Measurements from ENCODE around the gene PDE4B. TPM values are rescaled to one million over a fixed set of nuclear protein-coding genes. Genes with fewer than 3 reads are reported as not detected.
"Not testable (repeated sequence)": the region's sequence is repeated elsewhere in the genome, so short reads cannot be mapped to it uniquely, and the experiment has no call there.

PDE4B gene
- total RNA-seq, 2 donors from 2014 or later, result 1.6 to 12.2 TPM

DNA sequence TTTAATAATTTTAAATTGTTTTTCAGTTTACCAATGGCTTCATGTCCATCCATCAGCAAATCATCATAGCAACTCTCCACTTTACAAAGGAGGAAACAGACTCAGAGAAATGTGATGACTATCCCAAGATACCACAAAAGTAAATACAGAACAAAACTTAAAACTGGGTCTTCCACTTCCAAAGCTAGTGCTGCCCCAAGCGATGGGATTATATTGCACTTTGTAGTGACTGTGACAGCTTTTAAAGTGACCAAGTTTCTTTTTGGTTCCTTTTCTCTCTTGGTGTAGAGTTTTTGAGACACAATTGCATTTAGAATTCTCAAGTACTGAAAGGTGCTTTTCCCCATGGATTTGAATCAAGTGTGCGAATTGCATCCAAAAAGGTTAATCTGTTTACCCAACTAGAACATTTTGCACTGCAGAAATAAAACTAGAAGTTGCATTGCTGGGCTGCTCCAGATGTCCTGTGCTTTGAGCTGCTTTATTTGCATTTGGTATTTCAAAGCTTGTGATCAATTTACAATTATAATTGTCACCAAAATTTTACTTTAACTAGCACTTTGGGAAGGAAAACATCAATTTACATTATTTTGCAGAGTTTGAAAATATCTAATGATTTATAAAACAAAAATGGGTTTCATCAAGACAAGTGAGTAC is 320.2 kb downstream of the PDE4B start:
- intact Hi-C loops (cut with DNase I), result no loop called here
- WGBS, 2 donors, result 52 to 68% methylated on average over 2 of the region's 2 CpGs

DNA sequence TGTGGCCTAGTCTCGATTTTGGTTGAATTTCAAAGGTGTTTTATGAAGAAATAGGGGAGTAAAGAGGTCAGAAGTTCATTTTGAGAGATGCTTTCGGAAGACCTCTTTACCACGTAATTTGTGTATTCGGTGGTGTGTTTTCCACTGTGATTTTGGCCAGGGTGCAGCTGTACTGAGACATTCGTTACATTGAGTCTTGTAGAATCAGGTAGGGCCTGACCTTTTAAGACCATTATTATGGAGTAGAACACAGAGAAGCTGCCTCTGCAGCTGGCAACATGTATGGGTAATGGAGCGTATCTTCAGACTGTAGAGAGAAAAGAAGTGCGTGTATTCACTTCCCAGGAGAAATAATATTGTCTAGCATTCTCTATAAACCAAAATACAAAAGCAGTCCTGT is 326.5 kb downstream of the PDE4B start:
- H3K27me3 ChIP-seq, result no peaks in the 10 kb centered on the region
- no peak overlapping the region for H3K27ac ChIP-seq
- no peaks in the 10 kb centered on the region for H3K36me3 ChIP-seq (replicated peaks in 1 of 2; ENCODE audit: insufficient read depth in 1 of 2, low read depth in 2 of 2)
- no peak overlapping the region for H3K4me3 ChIP-seq
- 79 to 84% methylated on average over 7 of the region's 7 CpGs for WGBS, 2 donors
- no peak for DNase-seq
- no peak for ATAC-seq
- TF ChIP-seq, protein P1, sequence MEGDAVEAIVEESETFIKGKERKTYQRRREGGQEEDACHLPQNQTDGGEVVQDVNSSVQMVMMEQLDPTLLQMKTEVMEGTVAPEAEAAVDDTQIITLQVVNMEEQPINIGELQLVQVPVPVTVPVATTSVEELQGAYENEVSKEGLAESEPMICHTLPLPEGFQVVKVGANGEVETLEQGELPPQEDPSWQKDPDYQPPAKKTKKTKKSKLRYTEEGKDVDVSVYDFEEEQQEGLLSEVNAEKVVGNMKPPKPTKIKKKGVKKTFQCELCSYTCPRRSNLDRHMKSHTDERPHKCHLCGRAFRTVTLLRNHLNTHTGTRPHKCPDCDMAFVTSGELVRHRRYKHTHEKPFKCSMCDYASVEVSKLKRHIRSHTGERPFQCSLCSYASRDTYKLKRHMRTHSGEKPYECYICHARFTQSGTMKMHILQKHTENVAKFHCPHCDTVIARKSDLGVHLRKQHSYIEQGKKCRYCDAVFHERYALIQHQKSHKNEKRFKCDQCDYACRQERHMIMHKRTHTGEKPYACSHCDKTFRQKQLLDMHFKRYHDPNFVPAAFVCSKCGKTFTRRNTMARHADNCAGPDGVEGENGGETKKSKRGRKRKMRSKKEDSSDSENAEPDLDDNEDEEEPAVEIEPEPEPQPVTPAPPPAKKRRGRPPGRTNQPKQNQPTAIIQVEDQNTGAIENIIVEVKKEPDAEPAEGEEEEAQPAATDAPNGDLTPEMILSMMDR (IDR thresholded peaks at IDR 0.05), result no peak
- TF ChIP-seq POLR2A (IDR thresholded peaks at IDR 0.05), result no peak
- H3K4me1 ChIP-seq, result no peaks in the 10 kb centered on the region
- H3K9me3 ChIP-seq, result no peaks in the 10 kb centered on the region
- intact Hi-C loops (cut with DNase I), result no loop called here

More for the DNA sequence above, 320.2 kb downstream of the PDE4B start:
- H3K9me3 ChIP-seq, result no peaks in the 10 kb centered on the region
- no peak for TF ChIP-seq POLR2A (IDR thresholded peaks at IDR 0.05)
- TF ChIP-seq, protein P1 (IDR thresholded peaks at IDR 0.05), result no peak
- ATAC-seq, result no peak
- H3K27me3 ChIP-seq, result no peaks in the 10 kb centered on the region
- H3K4me3 ChIP-seq, result no peak overlapping the region
- H3K27ac ChIP-seq, result no peak overlapping the region
- no peaks in the 10 kb centered on the region for H3K36me3 ChIP-seq (replicated peaks in 1 of 2; ENCODE audit: insufficient read depth in 1 of 2, low read depth in 2 of 2)
- no peak for DNase-seq
- H3K4me1 ChIP-seq, result no peaks in the 10 kb centered on the region

DNA sequence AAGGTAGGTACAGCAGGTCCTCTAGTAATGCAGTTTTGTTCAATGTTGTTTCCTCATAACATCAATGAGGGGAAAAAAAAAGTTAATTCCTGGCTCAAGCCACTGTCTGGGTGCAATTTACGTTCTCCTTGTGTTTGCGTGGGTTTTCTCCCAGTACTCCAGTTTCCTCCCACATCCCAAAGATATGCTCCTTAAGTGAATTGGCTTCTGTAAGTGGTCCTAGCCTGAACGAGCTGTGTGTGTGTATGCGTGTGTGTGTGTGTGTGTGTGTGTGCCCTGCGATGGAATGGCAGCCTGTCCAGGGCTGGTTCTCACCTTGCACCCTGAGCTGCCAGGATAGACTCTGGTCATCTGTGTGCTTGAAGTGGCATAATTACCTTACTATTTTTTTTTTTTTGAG is 332.0 kb downstream of the PDE4B start:
- Histone ChIP-seq H3K9me3 (no peaks in the 10 kb centered on the region), H3K4me1 (no peaks in the 10 kb centered on the region), H3K36me3 (replicated peaks in 1 of 2; ENCODE audit: insufficient read depth in 1 of 2, low read depth in 2 of 2) (no peaks in the 10 kb centered on the region), H3K27me3 (no peaks in the 10 kb centered on the region), H3K4me3 (no peak overlapping the region), H3K27ac (no peak overlapping the region)
- WGBS, 2 donors, result 48 to 68% methylated on average over 5 of the region's 5 CpGs
- intact Hi-C loops (cut with DNase I), result no loop called here
- no peak for ATAC-seq
- no peak for DNase-seq
- TF ChIP-seq, protein P1 (IDR thresholded peaks at IDR 0.05), result no peak
- no peak for TF ChIP-seq POLR2A (IDR thresholded peaks at IDR 0.05)

DNA sequence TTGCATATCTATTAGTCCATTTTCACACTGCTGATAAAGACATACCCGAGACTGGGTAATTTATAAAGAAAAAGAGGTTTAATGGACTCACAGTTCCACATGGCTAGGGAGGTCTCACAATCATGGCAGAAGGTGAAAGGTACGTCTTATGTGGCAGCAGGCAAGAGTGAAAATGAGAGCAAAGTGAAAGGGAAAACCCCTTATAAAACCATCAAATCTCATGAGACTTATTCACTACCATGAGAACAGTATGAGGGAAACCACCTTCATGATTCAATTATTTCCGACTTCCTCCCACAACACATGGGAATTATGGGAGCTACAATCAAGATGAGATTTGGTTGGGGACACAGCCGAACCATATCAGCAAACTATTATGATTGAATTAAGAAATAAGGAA is 335.9 kb downstream of the PDE4B start:
- intact Hi-C loops (cut with DNase I); DNase-seq; H3K4me1 ChIP-seq; H3K4me3 ChIP-seq; ATAC-seq; H3K27ac ChIP-seq; H3K27me3 ChIP-seq; H3K36me3 ChIP-seq (replicated peaks in 1 of 2; ENCODE audit: insufficient read depth in 1 of 2, low read depth in 2 of 2); H3K9me3 ChIP-seq: not testable (repeated sequence)
- 58 to 66% methylated on average over 4 of the region's 4 CpGs for WGBS, 2 donors

DNA sequence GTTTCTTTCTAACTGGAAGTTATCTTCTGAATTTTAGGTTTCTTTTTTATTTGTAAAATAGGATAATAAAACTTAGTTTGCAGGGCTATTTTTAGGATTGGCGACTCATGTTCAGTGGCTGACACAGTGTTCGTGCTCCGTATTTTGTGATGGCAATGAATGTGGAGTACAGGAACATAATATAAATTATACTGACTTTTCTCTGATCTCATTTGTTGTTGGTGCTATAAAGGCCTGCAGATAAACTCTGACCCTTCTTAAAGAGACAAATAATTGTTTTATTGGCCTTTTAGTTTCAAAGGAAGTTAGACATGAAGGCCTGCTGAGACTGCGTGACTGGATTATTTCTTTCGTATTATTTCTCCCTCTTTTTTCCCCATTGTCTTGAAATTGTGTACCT is 339.6 kb downstream of the PDE4B start:
- Histone ChIP-seq H3K27ac (no peak overlapping the region), H3K9me3 (no peaks in the 10 kb centered on the region), H3K27me3 (no peaks in the 10 kb centered on the region), H3K36me3 (replicated peaks in 1 of 2; ENCODE audit: insufficient read depth in 1 of 2, low read depth in 2 of 2) (no peaks in the 10 kb centered on the region), H3K4me1 (no peaks in the 10 kb centered on the region), H3K4me3 (no peak overlapping the region)
- TF ChIP-seq POLR2A (IDR thresholded peaks at IDR 0.05), result no peak
- TF ChIP-seq, protein P1 (IDR thresholded peaks at IDR 0.05), result no peak
- WGBS, 2 donors, result 86 to 91% methylated on average over 5 of the region's 5 CpGs
- DNase-seq, result no peak
- intact Hi-C loops (cut with DNase I), result no loop called here
- no peak for ATAC-seq

Measured in body of pancreas (tissue), 4 donors.